NK-92 (cell line): ENCODE data around the gene DESI1.
"Not testable (repeated sequence)": the region's sequence is repeated elsewhere in the genome, so short reads cannot be mapped to it uniquely, and the experiment has no call there.

Experiments
- DNase-seq: peaks from one replicate; lab custom pipeline; 2025; ENCODE audit not compliant: unreplicated experiment; lab: John Stamatoyannopoulos, UW

Gene DESI1

DNA sequence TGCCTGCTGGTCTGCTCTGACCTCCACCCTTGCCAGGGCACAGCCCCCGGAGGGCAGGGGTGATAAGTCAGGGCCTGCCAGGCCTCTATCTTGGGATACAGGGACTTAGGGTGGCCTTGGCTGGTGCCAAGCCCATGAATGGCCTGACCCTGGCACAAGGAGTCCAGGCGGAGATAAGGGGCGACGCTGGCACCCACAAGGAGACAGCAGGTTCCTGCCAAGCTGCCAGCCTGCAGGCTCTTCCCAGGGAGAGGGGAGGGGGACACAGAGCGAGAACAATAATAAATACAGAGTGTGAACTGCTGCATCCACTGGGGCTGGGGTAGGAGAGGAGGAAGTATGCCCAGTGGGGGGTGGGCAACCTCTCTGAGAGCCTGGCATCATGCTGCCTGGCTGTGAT lies 59.1 kb downstream of the DESI1 start:
- no peak for DNase-seq

GRCh38 chr22:41561335-41561734 lies 59.5 kb downstream of the DESI1 start:
- no peak for DNase-seq

DNA sequence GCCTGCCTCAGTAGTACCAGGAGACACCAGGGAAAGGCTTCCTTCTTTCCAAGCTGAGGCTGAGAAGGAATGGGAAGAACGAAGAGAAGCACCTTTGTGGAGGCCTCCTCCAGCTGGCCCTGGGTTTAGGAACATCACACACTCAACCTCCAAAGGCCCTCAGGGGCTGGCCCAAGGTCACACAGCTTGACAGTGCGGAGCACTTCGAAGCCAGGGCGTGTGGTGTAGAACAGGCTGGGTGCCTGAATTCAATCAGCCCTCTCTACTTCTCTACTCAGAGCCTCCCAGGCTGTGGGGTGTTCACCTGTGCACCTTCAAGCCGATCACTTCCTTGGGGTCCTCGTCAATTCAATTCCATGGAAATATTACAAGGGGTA lies 60.8 kb downstream of the DESI1 start:
- DNase-seq = no peak

DNA sequence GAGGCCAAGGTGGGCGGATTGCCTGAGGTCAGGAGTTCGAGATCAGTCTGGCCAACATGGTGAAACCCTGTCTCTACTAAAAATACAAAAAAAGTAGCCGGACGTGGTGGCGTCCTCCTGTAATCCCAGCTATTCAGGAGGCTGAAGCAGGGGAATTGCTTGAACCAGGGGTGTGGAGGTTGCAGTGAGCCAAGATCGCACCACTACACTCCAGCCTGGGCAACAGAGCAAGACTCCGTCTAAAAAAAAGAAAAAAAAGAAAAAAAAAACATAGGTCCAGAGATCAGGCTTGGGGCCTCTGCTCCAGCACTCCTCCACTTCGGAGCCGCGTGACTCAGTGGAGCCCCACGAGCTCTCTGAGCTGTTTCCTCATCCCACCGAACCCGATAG lies 62.6 kb downstream of the DESI1 start:
- not testable (repeated sequence) for DNase-seq

DNA sequence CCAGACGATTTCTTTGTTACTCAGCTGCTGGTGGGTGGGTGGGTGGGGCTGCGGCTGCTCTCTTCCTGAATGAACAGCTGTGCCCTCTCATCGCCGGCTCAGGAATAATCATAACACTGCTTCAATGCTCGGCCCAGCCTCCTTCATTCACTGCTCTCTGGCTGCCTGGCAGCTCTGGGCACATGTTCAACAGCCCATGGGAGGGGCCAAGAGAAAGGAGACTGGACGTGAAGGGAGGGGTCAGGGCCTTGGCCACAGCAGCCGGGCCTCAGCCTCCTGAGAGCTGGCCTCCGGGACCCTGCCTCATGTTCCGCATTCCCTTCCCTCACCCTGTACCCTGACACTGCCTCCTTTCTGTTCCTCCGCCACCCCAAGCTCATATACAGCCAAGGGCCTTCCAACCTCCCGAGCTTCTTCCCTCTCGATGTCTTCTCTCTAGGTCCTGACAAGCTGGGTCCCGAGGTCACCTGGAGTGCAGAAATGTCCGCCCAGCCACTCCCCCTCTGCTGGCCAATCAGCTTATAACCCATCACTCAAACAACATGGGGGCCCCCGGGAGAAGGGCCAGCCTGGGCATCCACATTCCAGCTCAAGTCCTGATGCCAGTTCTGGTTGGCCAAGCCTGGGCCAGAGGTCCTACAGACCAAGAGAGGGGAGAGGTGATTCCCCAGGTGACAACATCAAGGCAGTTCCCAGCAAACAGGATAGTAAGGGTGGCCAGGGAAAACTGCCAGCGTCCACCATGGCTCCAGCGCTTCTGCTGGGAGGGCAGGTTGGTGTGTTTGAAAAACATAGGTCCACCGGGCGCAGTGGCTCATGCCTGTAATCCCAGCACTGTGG lies 63.2 kb downstream of the DESI1 start:
- DNase-seq = no peak

DNA sequence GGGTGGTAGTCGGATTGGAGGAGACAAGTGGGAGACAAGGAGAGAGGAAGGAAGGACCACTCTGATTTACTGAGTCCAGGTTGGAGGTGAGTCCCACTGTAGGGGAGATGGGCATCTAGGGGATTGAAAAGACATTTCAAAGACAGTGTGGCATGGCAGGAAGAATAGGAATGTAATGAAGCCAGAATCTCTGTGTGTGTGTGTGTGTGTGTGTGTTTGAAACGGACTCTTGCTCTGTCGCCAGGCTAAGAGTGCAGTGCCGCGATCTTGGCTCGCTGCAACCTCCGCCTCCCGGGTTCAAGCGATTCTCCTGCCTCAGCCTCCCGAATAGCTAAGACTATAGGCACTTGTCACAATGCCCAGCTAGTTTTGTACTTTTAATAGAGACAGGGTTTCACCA lies 64.3 kb downstream of the DESI1 start:
- no peak for DNase-seq

GRCh38 chr22:41555325-41555982 lies 65.4 kb downstream of the DESI1 start:
- DNase-seq = no peak

DNA sequence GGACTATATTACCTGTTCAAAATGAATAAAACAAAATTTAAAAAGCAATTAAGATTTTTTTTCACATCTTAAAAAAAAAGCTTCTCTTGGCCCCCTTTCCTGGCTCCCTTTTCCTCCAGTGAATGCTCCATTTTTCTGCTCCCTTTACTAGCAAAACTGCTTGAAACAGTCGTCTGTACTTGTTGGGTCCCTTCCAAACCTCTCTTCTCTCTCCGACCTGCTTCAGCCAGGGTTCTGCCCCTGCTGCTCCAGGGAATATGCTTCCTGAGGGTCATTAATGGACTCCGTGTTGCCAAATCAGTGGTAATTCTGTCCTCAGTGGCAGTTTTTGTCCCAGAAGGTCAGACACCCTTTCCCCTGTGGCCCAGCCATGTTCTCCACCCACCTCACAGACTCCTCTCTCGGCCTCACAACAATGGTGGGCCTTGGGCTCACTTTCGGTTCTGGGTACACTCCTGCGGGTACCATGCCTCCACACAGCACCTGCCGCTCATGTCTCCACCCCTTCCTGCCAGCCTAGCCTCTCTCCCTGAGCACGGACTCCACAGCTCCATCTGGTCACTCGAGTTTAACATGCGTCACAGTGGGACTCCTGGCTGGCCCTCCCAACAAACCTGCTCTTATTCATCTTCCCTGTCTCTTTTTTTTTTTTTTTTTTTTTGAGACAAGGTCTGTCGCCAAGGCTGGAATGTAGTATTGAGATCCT lies 68.8 kb downstream of the DESI1 start:
- DNase-seq = no peak

- no peak for DNase-seq
Observed at GRCh38 chr22:41550952-41551491, 69.8 kb downstream of the DESI1 start.

DNA sequence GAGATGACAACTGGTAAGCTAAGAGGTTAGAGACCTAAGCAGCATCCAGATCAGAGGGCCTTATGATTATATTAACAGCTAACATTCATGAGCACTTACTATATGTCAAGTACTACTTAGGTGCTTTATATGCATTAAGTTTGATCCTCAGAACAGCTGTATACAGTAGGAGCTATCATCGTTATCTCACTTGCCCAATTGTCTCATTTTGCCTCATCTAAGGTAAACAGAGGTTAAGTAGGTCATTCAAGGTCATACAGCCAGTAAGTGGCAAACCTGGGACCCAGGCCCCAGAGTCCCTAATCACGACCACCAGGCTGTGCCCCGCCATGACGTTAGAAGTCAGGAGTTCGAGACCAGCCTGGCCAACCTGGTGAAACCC lies 72.0 kb downstream of the DESI1 start:
- DNase-seq = no peak
